Thymus (tissue), 11 donors: ENCODE data around the gene CDX1. TPM values are rescaled to one million over a fixed set of nuclear protein-coding genes. Genes with fewer than 3 reads are reported as not detected.

Source experiments
- DNase-seq, 9 donors: peaks; one replicate each; pipeline ENCODE4 v3.0.0-alpha.2; 2013; ENCODE audit warnings: low spot score in 9 of 9, low read depth in 6 of 9, missing footprints in 1 of 9
- H3K27ac ChIP-seq, 2 donors: one replicate each; pipeline ENCODE4 v1.5.1; 2013; ENCODE audit warnings: control low read depth in 1 of 2, low read depth in 1 of 2, low read length in 1 of 2, mild to moderate bottlenecking in 1 of 2, moderate library complexity in 1 of 2
- H3K27me3 ChIP-seq, 2 donors: one replicate each; pipeline ENCODE4 v1.5.1; 2013; ENCODE audit warnings: low read length in 1 of 2; ENCODE audit not compliant: control insufficient read depth in 2 of 2, insufficient read depth in 1 of 2
- H3K36me3 ChIP-seq, 2 donors: one replicate each; pipeline ENCODE4 v1.5.1; 2013; ENCODE audit warnings: low read length in 1 of 2, mild to moderate bottlenecking in 1 of 2, moderate library complexity in 1 of 2; ENCODE audit not compliant: control insufficient read depth in 2 of 2, insufficient read depth in 2 of 2
- H3K4me1 ChIP-seq, 2 donors: one replicate each; pipeline ENCODE4 v1.5.1; 2013; ENCODE audit warnings: low read length in 2 of 2; ENCODE audit not compliant: control insufficient read depth in 2 of 2, insufficient read depth in 2 of 2
- H3K4me3 ChIP-seq, 2 donors: one replicate each; pipeline ENCODE4 v1.5.1; 2013; ENCODE audit warnings: low read length in 2 of 2, control low read depth in 1 of 2, mild to moderate bottlenecking in 1 of 2
- H3K9me3 ChIP-seq, 2 donors: one replicate each; pipeline ENCODE4 v1.5.1; 2013; ENCODE audit warnings: low read length in 1 of 2, mild to moderate bottlenecking in 1 of 2; ENCODE audit not compliant: control insufficient read depth in 2 of 2, insufficient read depth in 1 of 2
- WGBS: extraction: QIAGEN DNeasy Blood & Tissue Kit; methylation state at CpG from one replicate; pipeline ENCODE4 v1.1.7; 2013; 5-methylcytosine and 5-hydroxymethylcytosine counted together
- polyA plus RNA-seq: library from polyadenylated mRNA; stranded (reverse); fragments of 200-250 nt; gene quantifications from one replicate; pipeline ENCODE4 v1.2.3, GENCODE V29; 2013
- total RNA-seq: library from RNA; stranded (reverse); fragments of 120-200 nt; gene quantifications from one replicate; pipeline ENCODE4 v1.2.4, GENCODE V29; 2013
- donor health status: healthy.

Gene CDX1
- total and polyA plus RNA-seq, 2 donors, result 0.85 to 1.3 TPM

DNA sequence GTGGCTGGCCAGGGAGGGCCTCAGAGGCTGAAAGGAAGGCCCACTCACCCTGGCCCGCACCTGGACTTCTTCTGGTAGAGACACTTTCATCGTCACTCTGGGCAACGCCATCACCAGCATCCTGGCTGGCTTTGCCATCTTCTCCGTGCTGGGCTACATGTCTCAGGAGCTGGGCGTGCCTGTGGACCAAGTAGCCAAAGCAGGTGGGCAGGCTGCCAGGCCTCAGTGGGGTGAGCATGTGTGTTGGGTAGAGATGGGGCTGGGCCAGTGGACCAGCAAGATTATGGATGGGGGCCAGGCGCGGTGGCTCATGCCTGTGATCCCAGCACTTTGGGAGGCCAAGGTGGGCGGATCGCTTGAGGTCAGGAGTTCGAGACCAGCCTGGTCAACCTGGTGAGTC lies 35.9 kb downstream of the CDX1 start:
- Histone ChIP-seq H3K9me3 (no peaks in the 10 kb centered on the region), H3K27ac (no peak overlapping the region), H3K36me3 (no peaks in the 10 kb centered on the region), H3K27me3 (peaks cover 0 to 7% of the 10 kb centered on the region in 2 donors), H3K4me1 (peaks cover 0 to 7% of the 10 kb centered on the region in 2 donors), H3K4me3 (no peak overlapping the region)
- no peak for DNase-seq
- 96% methylated on average over 10 of the region's 10 CpGs for WGBS

DNA sequence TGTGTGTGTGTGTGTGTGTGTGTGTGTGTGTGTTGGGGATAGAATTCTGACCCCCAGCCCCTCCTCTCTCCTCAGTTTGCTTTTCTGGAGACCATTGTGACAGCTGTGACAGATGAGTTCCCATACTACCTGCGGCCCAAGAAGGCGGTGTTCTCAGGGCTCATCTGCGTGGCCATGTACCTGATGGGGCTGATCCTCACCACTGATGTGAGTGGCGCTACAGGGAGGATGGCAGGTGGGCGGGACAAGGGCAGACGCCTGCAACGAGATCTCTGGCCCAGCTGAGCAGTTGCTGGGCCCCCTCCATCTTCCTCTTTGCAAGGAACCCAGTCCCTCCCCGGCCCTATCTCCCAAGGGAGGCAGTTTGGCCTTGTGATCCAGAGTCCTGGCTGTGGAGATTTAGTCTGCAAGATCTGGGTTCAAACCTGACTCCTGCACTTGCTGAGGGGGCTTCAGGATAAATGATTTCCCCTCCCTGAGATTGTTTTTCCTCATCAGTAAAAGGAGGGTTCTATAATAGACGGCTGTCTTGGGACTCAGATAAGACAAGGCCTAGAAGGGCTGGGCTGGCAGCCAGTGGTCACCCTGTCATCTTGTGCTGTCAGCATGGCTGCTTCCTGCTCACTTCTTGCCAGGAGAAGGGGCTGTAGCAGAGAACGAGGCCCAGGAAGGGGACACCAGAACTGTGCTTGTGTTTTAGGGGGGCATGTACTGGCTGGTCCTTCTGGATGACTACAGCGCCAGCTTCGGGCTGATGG lies 37.4 kb downstream of the CDX1 start:
- Histone ChIP-seq H3K4me3 (no peak overlapping the region), H3K27me3 (peaks cover 0 to 16% of the 10 kb centered on the region in 2 donors), H3K9me3 (no peaks in the 10 kb centered on the region), H3K27ac (no peak overlapping the region), H3K4me1 (peaks cover 0 to 14% of the 10 kb centered on the region in 2 donors), H3K36me3 (no peaks in the 10 kb centered on the region)
- whole genome bisulfite sequencing, result 89% methylated on average over 12 of the region's 12 CpGs
- DNase-seq, result no peak

- Histone ChIP-seq H3K4me3 (no peak overlapping the region), H3K27me3 (peaks cover 0 to 21% of the 10 kb centered on the region in 2 donors), H3K27ac (no peak overlapping the region), H3K36me3 (no peaks in the 10 kb centered on the region), H3K9me3 (no peaks in the 10 kb centered on the region), H3K4me1 (peaks cover 0 to 18% of the 10 kb centered on the region in 2 donors)
- WGBS, result 97% methylated on average over 13 of the region's 13 CpGs
- DNase-seq, result no peak
Measured at GRCh38 chr5:150204590-150204960, 38.0 kb downstream of the CDX1 start.

DNA sequence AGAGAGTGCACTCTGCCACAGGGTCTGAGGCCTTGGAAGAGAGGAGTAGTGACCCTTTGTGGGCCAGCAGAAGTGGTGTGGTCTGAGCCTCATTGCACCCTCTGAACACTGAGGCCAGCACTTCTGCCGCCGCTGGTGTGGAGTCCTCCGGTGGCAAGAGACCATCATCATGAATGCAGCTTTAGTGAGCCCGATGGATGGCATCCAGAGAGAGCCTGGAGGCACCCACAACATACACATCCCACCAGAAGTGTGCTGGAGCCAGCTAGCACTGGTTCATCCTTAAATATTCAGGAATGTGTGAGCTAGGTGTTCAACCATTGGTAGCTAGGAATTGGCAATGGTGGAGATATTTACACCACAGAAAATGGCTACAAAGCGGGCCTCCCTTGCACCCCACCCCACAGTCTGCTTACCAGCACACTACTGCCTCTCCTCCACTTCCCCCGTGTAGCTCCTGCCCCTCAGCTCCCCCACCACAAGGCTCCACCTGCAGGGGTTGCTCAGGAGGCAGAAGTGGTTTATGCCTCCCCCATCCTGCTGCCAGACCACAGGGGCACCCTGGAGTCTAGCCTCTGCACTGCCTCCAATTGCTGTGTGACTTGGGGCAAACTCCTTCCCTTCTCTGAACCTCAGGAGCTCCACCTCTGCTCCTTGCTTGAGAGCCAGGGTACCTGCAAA lies 39.7 kb downstream of the CDX1 start:
- WGBS, result 77% methylated on average over 6 of the region's 6 CpGs
- Histone ChIP-seq H3K36me3 (no peaks in the 10 kb centered on the region), H3K27ac (no peak overlapping the region), H3K27me3 (peaks cover 0 to 27% of the 10 kb centered on the region in 2 donors), H3K4me3 (no peak overlapping the region), H3K4me1 (peaks cover 0 to 18% of the 10 kb centered on the region in 2 donors), H3K9me3 (no peaks in the 10 kb centered on the region)
- peak in 2 of 9 donors; percentile 7 to 15 for DNase-seq

DNA sequence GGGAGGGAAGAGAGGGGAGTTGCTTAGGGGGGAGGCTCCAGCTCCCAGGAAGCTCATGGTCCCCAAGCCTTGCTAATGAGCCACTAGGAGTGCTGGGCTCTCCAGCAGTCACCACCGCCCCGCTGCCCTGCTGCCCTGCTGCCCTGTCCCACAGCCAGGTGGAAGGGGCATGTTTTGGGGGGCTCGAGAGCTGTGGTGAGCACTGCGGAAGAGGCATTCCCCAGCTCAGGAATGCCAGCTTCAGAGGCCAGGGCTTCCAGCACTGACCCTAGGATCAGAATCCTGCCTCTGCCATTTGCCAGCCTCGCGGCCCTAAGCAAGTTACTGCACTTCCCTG lies 40.2 kb downstream of the CDX1 start:
- H3K36me3 ChIP-seq, result no peaks in the 10 kb centered on the region
- H3K4me1 ChIP-seq, result peaks cover 0 to 18% of the 10 kb centered on the region in 2 donors
- no peaks in the 10 kb centered on the region for H3K9me3 ChIP-seq
- no peak for DNase-seq
- H3K27ac ChIP-seq, result no peak overlapping the region
- H3K4me3 ChIP-seq, result no peak overlapping the region
- WGBS, result 96% methylated on average over 6 of the region's 6 CpGs
- H3K27me3 ChIP-seq, result peaks cover 0 to 29% of the 10 kb centered on the region in 2 donors

- Histone ChIP-seq H3K4me3 (no peak overlapping the region), H3K27ac (no peak overlapping the region), H3K4me1 (peaks cover 0 to 18% of the 10 kb centered on the region in 2 donors), H3K36me3 (no peaks in the 10 kb centered on the region), H3K9me3 (no peaks in the 10 kb centered on the region), H3K27me3 (peaks cover 0 to 29% of the 10 kb centered on the region in 2 donors)
- no peak for DNase-seq
- WGBS, result 58% methylated on average over 19 of the region's 19 CpGs
Measured at GRCh38 chr5:150208187-150209098, 41.9 kb downstream of the CDX1 start.

DNA sequence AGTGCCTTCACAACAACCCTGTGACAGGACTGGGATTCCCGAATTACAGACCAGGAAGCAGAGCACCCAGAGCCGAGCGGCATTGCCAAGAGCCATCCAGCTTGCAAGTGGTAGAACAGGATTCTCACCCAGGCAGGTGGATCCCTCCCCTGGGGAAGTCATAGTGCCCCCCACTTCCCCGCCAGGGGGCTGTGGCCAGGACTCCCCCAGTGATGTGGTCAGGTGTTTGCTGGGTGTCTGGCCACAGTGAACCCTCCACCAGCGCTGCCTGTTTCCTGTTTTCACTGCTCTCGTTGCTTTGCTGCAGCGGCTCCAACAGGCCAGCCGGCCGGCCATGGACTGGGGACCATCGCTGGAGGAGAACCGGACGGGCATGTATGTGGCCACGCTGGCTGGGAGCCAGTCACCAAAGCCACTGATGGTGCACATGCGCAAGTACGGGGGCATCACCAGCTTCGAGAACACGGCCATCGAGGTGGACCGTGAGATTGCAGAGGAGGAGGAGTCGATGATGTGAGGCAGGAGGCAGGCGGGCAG lies 42.6 kb downstream of the CDX1 start:
- Histone ChIP-seq H3K9me3 (no peaks in the 10 kb centered on the region), H3K27me3 (peaks cover 0 to 29% of the 10 kb centered on the region in 2 donors), H3K4me1 (peaks cover 0 to 18% of the 10 kb centered on the region in 2 donors), H3K27ac (no peak overlapping the region), H3K36me3 (no peaks in the 10 kb centered on the region), H3K4me3 (no peak overlapping the region)
- 6% methylated on average over 21 of the region's 21 CpGs for WGBS
- peak in 1 of 9 donors; percentile 10 for DNase-seq

DNA sequence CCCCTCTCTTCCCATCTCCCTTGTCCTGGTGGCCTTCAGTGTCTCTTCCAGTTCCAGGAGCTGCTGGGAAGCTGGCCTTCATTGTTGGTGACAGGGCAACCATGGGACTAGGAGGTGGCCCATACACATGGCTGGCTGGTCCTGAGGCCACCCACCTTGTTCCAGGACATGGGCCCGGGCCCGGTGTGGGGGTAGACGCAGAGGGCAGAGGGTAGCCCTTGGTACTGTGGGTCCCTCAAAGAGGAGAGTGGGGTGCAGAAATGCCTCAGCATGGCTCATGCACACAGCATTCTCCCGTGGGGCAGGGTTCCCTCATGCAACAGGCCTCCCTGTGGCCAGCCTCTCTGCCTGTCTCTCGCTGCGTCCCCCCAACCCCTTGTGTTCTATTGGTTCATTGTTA lies 44.1 kb downstream of the CDX1 start:
- no peak for DNase-seq
- WGBS, result 81% methylated on average over 6 of the region's 6 CpGs
- Histone ChIP-seq H3K4me1 (peaks cover 0 to 18% of the 10 kb centered on the region in 2 donors), H3K36me3 (no peaks in the 10 kb centered on the region), H3K27ac (no peak overlapping the region), H3K9me3 (no peaks in the 10 kb centered on the region), H3K27me3 (peaks cover 0 to 29% of the 10 kb centered on the region in 2 donors), H3K4me3 (no peak overlapping the region)
